Endometrial microvascular endothelial cells (primary cell): ENCODE measurements around the gene LGI2. TPM values are rescaled to one million over a fixed set of nuclear protein-coding genes. Genes with fewer than 3 reads are reported as not detected.

Experiments
- in situ Hi-C: cut with HindIII; loops from 2 replicates; pipeline ENCODE4 v1.10.0; 2017; ENCODE audit warnings: low sequenced_read_pairs, low pct_unique_long_range_greater_than_20kb; ENCODE audit errors: inconsistent ontology term
- total RNA-seq: library from RNA; depleted of rRNA; stranded (reverse); fragments of >200 nt; gene quantifications from one replicate; pipeline ENCODE4 v1.2.3, GENCODE V29; 2015; ENCODE audit errors: inconsistent ontology term

The LGI2 gene
- total RNA-seq, 1 donor from 2014 or later = not detected

DNA sequence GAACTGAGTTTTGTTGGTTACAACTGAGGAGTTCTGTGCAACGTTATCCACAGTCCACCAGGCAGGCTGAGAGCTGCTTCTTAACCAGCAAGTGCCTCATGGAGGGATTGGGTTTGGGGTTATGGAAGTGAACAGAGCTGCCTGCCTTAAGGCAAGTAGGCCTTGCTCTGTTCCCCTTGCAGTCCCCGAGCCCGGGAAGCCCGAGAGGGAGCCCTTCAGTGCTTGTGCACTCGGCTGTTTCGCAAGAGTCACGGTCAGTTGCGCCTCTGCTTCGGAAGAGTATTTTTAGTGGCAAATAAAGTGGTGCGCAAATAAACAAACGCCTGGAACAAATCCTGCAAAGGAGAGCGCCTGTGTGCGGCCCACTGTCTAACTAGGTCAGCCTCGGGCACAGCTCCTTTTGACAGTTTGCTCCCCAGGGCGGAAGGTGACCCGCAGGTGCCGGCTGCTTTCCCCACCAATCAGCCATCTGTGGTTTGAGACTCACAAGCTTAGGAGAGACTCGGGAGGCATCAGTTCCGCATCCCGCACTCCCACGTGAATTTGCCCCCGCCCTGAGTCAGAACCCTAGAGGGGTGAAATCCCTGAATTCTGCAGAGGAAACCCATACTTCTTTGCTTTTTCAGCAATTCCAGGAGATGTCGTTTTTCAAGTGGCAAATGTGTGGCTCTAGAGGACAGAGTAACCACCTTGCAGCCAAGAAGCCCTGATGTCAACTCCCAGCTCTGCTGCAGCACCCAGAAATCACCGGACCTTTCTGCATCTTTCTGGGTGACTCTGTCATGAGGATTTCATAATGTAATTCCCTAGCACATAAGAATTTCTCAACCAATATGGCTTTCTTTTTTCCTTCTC, 56.8 kb downstream of the LGI2 start:
- in situ Hi-C loops = no loop called here

- in situ Hi-C loops = no loop called here
Measured at GRCh38 chr4:24973404-24973746, 57.4 kb downstream of the LGI2 start.

- in situ Hi-C loops = no loop called here
Measured at GRCh38 chr4:24971192-24971591, 59.6 kb downstream of the LGI2 start.

DNA sequence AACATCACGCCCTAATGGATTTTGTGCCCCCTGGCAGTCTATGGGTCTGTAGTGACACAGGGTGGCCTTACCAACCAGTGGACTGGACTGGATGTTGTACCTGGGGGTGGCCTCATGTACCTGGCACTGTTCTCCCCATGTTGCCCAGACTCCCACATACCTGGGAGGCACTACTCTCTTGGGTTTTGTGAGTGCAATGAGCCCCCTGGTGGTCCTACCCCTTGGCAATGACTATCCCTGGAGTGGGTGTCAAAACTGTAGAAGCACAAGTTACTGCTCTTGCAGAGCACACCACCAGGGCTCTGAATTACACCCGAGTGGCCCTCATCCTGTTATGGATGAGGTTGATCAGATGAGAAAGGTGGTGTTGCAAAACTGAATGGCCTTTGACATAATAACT, 60.1 kb downstream of the LGI2 start:
- in situ Hi-C loops = no loop called here

GRCh38 chr4:24970191-24970590, 60.6 kb downstream of the LGI2 start:
- in situ Hi-C loops = no loop called here

GRCh38 chr4:24969486-24969885, 61.3 kb downstream of the LGI2 start:
- in situ Hi-C loops = no loop called here

DNA sequence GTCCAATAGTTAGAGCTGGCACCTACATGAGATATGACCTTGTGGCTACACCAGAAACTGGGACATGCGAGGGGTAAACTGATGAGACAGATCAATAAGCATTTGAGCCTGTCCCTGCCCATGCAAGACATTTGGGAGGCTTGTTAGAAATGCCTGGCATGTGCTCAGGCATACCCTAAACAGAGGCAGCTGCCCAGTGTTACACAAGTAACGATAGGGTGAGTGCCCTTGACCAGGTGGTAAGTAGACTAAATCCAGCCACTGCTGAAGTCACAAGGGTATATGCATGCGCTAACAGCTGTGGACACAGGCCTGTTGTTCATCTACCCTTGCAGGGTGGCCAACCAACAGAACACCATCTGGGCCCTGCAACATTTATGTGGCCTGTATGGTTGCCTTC, 61.8 kb downstream of the LGI2 start:
- in situ Hi-C loops = no loop called here

DNA sequence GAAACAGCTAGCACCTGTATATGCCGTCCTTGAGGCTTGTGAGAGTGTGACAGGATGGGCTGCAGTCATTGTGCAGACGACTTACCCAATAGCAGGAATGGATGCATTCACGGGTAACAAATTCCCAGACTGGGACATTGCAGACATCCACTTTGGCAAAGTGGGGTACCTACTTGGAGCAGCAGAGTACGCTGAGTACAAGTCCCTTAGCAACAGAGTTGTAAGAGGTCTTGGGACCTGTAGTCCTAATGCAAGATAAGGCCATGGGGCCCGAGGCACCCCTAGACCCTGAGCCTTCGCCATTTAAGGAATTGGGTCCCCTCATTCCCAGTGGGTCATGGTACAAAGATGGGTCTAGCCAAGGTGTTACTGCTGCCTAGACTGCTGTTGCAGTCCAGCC, 62.5 kb downstream of the LGI2 start:
- in situ Hi-C loops = no loop called here

DNA sequence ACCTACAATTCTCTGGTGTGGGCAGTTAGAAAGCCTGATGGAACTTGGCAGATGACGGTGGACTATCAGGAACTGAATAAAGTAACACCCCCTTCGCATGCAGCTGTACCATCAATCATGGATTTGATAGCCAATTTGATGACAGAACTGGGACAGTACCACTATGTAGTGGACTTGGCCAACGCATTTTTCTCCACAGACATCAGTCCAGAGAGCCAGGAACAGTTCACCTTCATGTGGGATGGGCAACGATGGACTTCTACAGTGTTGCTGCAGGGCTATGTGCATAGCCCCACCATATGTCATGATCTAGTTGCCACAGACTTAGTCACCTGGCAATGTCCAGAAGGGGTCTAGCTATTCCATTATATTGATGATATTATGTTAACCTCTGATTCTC, 63.4 kb downstream of the LGI2 start:
- in situ Hi-C loops = no loop called here

- in situ Hi-C loops = no loop called here
Measured at GRCh38 chr4:24966076-24966475, 64.7 kb downstream of the LGI2 start.

DNA sequence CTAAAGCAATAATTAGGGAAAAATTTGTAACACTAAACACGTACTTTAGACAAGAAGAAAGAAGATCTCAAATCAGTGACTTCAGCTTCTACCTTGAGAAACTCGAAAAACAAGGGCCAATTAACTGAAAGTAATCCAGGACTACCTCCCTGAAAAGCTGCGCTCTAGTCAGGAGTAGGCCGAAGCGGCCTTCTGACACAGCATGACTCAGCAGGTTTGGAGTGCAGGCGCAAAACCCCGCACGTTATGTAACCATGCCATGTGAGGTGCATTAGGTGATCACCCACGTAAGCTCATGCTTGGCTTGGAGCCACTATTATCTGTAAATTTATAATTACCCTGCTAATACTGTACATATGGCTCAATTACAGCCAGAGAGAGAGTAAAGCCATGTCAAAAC, 65.1 kb downstream of the LGI2 start:
- in situ Hi-C loops = no loop called here

DNA sequence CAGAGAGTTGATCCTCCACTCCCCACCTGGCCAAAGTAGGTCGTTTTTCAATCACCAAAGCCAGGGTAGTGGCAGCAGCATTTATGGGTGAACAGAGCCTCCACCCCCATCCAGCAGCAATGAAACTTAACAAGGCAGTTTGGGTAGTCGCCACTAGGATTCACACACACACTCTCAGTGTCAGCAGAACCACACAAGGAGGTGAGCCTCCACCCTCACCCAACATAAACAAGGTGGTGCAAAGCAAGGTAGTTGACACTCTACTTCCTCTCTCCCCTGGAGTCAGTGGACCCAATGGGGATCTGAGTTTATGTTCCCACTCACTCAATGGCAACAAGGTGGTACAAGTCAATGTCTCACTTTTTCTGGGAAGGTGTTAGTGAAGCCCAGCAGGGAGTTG, 67.5 kb downstream of the LGI2 start:
- in situ Hi-C loops = no loop called here

- in situ Hi-C loops = no loop called here
Measured at GRCh38 chr4:24957886-24958285, 72.9 kb downstream of the LGI2 start.

DNA sequence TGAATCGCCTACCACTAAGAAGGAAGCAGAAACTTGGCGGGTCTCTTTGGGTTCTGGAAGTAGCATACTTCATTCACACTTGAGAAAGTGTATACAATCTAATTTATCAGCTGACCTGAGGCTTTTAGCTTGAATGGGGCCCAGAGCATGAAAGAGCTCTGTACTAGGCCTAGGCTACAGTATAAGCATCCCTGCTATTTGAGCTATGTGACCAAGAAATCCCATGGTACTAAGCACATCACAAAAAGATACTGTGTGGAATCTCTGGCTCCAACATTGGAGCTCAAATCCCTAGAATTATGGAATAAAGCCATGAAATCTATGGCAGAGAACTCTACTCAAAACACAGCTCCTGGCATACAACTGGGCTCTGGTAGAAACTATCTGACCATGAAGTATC, 74.0 kb downstream of the LGI2 start:
- in situ Hi-C loops = no loop called here

DNA sequence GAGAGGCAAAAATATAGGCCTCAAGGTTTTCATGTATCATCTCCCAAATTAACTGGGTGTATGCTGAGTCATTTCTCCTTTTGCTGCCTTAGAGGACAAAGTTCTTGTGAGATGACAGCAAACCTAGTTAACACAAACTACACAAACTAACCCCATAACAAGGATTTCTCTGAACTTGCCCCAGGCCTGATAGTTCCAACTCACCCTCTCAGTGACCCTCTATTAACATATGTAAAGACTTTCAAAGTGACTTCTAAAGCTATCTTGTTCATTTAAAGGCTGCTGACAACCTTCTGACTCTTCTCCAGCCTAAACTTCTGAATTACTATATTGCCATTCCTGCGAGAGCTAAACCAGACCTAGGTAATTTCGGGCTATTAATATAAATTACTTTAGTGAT, 74.7 kb downstream of the LGI2 start:
- in situ Hi-C loops = no loop called here

DNA sequence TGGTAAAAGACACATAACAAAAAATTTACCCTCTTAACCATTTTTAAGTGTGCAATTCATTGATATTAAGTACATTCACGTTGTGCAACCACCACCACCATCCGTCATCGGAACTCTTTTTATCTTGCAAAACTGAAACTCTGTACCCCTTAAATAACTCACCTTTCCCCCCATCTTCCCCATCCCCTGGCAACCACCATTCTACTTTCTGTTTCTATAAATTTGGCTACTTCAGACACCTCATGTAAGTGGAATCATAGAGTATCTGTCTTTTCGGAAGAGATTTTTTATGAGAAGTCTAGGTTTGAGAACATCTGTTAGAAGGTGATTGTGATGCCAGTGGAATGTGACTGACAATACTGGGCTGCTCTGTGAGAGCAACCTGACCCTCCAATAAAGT, 78.1 kb downstream of the LGI2 start:
- in situ Hi-C loops = no loop called here

DNA sequence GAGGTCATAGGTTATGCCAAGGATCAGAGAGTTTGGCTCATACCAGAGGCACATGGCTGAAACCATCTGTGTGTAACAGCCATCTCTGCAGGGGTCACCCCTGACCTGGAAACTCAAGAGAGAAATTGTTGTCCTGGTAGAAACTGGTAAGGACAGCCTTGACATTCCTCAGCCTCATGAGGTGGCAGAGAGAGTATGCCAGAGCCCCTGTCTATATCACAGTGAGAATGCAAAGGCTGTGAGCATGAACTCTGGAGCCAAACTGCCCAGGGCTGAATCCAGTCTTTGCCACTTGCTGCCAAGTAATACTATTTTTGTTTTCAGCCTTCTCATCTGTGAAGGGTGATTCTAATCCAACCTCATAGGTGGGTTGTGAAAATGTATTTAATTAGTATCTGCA, 80.8 kb downstream of the LGI2 start:
- in situ Hi-C loops = no loop called here
